NCI-H2107 treated with DMSO at 0.1 percent for 48 hours (cell line): ENCODE results near the gene DNER.
A peak's percentile ranks its signal among the peaks of the same experiment; 100 is the strongest.

Experiments
- DNase-seq: peaks from one replicate; lab custom pipeline; 2025; ENCODE audit not compliant: unreplicated experiment; lab: John Stamatoyannopoulos, UW

Gene DNER

GRCh38 chr2:229445501-229446211, 268.7 kb downstream of the DNER start:
- DNase-seq = no peak

- no peak for DNase-seq
Measured at GRCh38 chr2:229445019-229445418, 269.3 kb downstream of the DNER start.

- no peak for DNase-seq
Measured at GRCh38 chr2:229443546-229444268, 270.6 kb downstream of the DNER start.

GRCh38 chr2:229443141-229443540, 271.2 kb downstream of the DNER start:
- no peak for DNase-seq

- DNase-seq = no peak
Measured at GRCh38 chr2:229438430-229439159, 275.8 kb downstream of the DNER start.

GRCh38 chr2:229437467-229437866, 276.9 kb downstream of the DNER start:
- DNase-seq = no peak

GRCh38 chr2:229434187-229434586, 280.2 kb downstream of the DNER start:
- no peak for DNase-seq

- no peak for DNase-seq
Measured at GRCh38 chr2:229433351-229433750, 281.0 kb downstream of the DNER start.

GRCh38 chr2:229431327-229431954, 282.9 kb downstream of the DNER start:
- peak; percentile 44 for DNase-seq

- DNase-seq = no peak
Measured at GRCh38 chr2:229429589-229429988, 284.8 kb downstream of the DNER start.

GRCh38 chr2:229426464-229426863, 287.9 kb downstream of the DNER start:
- DNase-seq = no peak

- DNase-seq = no peak
Measured at GRCh38 chr2:229425598-229425997, 288.8 kb downstream of the DNER start.

GRCh38 chr2:229422063-229422462, 292.3 kb downstream of the DNER start:
- no peak for DNase-seq

GRCh38 chr2:229419158-229419557, 295.2 kb downstream of the DNER start:
- no peak for DNase-seq

- peak; percentile 92 for DNase-seq
Measured at GRCh38 chr2:229417916-229418315, 296.4 kb downstream of the DNER start.

GRCh38 chr2:229417176-229417575, 297.2 kb downstream of the DNER start:
- peak; percentile 33 for DNase-seq

- no peak for DNase-seq
Measured at GRCh38 chr2:229416116-229416694, 298.1 kb downstream of the DNER start.

- DNase-seq = no peak
Measured at GRCh38 chr2:229414631-229415030, 299.7 kb downstream of the DNER start.

- no peak for DNase-seq
Measured at GRCh38 chr2:229412686-229413085, 301.7 kb downstream of the DNER start.

- DNase-seq = no peak
Measured at GRCh38 chr2:229410946-229411345, 303.4 kb downstream of the DNER start.

- DNase-seq = no peak
Measured at GRCh38 chr2:229410264-229410663, 304.1 kb downstream of the DNER start.
